Breast epithelium (tissue), 3 donors: ENCODE results near the gene AGAP3.

ENCODE experiments used
- POLR2A ChIP-seq: fragments of 450-650 bp; IDR thresholded peaks from one replicate; pipeline ENCODE4 v1.6.1; 2016; ENCODE audit warnings: antibody characterized with exemption, mild to moderate bottlenecking, moderate library complexity
- POLR2AphosphoS5 ChIP-seq, 3 donors: sonication (generic); formaldehyde crosslinking; IDR thresholded peaks; one replicate each; pipeline ENCODE4 v1.6.1; 2017; ENCODE audit warnings: antibody characterized with exemption in 3 of 3
- TF ChIP-seq, protein P1 (sequence below), 3 donors: fragments of 450-650 bp; IDR thresholded peaks; one replicate each; pipeline ENCODE4 v1.5.1; 2016 to 2017; ENCODE audit warnings: antibody characterized with exemption in 3 of 3, mild to moderate bottlenecking in 3 of 3, moderate library complexity in 3 of 3

GRCh38 chr7:151059367-151060112 is 26.7 kb upstream of the AGAP3 start, which contains the start of gene SLC4A2:
- TF ChIP-seq, protein P1, sequence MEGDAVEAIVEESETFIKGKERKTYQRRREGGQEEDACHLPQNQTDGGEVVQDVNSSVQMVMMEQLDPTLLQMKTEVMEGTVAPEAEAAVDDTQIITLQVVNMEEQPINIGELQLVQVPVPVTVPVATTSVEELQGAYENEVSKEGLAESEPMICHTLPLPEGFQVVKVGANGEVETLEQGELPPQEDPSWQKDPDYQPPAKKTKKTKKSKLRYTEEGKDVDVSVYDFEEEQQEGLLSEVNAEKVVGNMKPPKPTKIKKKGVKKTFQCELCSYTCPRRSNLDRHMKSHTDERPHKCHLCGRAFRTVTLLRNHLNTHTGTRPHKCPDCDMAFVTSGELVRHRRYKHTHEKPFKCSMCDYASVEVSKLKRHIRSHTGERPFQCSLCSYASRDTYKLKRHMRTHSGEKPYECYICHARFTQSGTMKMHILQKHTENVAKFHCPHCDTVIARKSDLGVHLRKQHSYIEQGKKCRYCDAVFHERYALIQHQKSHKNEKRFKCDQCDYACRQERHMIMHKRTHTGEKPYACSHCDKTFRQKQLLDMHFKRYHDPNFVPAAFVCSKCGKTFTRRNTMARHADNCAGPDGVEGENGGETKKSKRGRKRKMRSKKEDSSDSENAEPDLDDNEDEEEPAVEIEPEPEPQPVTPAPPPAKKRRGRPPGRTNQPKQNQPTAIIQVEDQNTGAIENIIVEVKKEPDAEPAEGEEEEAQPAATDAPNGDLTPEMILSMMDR (IDR thresholded peaks at IDR 0.05): peak in 2 of 3 donors; percentile 9 to 29
- TF ChIP-seq POLR2A (no peak), POLR2AphosphoS5 (IDR thresholded peaks at IDR 0.05) (no peak)
